GM04503 (cell line): ENCODE data around the gene TAF11L4.
"Not testable (repeated sequence)": the region's sequence is repeated elsewhere in the genome, so short reads cannot be mapped to it uniquely, and the experiment has no call there.

Source experiments
- DNase-seq: peaks from one replicate; pipeline ENCODE4 v3.0.0-alpha.2; 2012; ENCODE audit warnings: low read depth

The TAF11L4 gene

DNA sequence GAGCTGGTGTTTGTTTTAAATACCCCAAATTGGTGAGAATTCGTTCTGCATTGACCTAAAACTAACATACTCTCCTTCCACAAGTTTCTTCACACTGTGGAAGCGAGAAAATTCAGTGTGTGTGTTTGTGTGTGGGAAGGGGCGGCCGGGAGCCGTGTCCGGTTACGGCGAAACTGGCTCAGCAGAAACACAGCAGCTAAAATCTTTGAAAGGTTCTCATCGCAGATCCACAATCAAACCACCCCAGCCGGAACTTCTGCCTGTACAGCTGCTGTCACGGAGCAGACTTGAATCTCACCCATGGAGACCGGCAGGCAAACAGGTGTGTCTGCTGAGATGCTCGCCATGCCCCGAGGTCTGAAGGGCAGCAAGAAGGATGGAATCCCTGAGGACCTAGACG lies at the start of gene TAF11L4:
Gene TAF11L4, plus strand, starts transcription at position 301 of the 400 bp plus-strand sequence.
- not testable (repeated sequence) for DNase-seq

DNA sequence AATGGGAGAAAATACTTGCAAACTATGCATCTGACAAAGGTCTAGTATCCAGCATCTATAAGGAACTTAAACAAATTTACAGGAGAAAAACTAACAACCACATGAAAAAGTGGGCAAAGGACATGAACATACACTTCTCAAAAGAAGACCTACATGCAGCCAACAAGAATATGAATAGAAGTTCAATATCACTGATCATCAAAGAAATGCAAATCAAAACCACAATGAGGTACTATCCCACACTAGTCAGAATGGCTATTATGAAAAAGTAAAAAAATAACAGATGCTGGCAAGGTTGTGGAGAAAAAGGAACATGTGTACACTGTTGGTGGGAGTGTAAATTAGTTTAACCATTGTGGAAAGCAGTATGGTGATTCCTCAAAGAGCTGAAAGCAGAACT lies 46.5 kb upstream of the TAF11L4 start:
- DNase-seq: not testable (repeated sequence)

DNA sequence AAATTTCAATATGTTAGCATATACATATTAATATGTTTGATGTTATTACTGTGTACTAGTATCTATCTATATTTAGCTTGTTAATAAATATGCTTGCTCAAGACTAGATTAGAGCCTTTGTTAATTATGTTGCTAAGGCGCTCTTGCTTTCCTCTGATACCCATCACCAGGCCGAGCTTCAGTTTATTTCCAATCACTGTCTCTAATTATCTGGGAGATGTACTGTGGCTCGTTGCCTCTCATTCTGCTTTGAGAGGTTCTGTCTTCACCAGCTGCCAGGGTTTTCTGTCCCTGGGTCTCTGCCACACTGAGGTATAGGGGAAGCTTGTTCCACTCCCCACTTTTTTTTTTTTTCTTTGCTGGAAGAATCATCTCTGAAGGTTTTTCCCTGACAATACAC lies 44.6 kb upstream of the TAF11L4 start:
- no peak for DNase-seq

DNA sequence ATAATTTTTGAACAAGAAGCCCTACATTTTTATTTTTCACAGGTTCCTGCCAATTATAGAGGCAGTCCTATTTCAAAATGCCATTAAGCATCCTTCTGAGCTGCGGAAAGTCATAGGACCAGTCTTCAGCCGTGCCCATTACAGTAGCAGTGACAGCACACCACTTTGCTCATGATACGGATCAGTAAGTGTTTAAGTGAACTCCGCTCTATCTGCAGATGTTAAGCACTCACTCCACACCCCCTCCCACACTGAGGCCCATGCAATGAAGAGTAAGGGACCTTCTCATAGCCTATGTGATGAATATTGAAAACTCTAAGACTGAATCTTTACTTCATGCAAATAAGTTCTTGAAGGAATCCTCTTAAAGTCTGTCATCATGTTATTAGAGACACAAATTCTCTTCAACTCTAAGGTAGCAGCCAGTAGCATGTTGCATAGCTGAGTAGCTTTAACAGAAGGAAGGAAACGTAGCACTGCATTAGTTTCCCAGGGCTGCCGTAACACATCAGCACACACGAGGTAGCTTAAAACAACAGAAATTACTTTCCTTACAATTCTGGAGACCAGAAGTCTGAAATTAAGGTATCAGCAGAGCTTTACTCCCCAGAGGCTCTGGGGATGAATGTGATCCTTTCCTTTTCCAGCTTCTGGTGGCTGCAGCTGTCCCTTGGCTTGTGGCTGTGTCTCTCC lies 43.9 kb upstream of the TAF11L4 start:
- DNase-seq: no peak

DNA sequence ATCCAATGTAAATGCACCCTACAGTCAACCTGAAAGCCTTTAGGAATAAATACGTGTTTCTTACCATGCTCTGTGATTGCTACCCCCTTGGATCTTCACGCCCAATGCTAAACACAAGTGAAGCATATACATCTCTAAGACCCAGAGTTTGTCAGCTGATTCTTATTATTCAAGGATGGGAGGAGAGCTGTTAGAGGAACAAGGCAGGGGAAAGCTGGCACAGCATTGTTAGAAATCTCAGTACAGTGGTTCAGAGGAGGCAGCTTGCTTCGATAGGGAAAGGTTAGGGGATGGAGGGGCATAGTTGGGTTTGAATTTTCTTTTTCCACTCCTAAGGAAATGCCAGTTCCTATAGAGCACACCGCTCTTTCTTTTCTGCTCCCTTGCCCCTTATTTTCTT lies 40.2 kb upstream of the TAF11L4 start:
- no peak for DNase-seq

DNA sequence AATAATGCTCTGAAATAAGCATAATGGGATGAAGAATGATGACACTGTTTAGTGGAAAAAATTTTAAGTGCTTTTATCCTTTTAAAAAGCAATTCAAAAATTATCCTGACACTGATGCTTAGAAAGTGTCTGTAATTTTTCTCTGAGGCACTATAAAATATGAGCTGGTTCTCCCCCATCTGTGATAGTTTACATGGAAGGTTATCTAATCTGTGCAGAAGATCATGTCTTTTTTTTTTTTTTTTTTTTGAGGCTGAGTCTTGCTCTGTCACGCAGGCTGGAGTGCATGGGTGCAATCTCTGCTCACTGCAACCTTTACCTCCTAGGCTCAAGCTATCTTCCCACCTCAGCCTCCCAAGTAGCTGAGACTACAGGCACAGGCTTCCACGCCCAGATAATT lies 38.8 kb upstream of the TAF11L4 start:
- no peak for DNase-seq

DNA sequence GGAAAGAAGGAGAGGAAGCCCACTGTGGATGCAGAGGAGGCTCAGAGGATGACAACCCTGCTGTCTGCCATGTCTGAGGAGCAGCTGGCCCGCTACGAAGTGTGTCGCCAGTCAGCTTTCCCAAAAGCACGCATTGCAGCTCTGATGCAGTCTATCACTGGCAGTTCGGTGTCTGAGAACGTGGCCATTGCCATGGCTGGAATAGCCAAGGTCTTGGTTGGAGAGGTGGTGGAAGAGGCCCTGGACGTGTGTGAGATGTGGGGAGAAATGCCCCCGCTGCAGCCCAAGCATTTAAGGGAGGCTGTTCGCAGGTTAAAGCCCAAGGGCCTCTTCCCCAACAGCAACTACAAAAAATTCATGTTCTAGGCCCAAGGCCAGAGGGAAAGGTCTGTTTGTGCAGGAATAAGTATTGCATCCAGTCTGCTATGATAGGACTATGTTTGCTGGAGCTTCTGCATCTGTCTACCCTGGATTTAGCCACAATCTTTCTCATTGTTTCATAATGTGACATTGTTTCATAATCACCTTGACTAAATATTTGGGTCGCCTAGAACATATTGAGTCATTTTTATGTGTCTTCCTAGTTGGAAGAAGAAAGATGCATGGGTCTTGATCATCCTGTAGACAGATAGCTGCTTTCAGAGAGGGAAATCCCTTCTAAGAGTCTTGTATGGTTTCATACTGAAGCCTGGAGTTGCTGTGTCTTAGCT lies 35.0 kb upstream of the TAF11L4 start:
- not testable (repeated sequence) for DNase-seq

DNA sequence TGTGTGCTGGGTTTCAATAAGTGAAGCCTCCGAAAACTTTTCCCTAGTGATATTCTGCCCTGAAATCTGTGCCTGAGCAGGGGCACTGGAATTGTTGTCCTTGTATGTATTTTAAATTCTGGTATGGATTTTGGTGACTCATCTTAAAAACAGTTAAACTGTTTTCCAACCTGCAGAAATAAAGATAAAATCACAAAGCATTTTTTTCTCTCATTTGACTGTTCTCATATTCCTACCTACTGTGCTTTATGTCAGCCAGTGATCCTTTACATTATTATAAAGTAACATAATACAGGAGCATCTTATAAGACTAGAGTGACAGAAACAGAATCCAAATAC lies 34.5 kb upstream of the TAF11L4 start:
- no peak for DNase-seq

DNA sequence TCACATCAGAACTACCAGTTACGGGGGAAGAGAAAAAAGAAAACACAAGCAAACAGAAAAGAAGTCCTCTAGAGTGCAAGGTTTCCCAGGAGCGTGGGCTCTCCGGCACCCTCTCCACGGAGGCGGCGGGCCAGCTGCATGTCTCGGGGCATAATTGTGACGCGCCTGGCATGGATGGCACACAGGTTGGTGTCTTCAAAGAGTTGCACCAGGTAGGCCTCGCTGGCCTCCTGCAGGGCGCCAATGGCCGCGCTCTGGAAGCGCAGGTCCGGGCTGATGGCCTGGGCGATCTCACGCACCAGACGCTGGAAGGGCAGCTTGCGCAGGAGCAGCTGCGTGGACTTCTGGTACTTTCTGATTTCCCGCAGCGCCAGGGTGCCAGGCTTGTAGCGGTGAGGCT lies 30.3 kb upstream of the TAF11L4 start:
- not testable (repeated sequence) for DNase-seq

DNA sequence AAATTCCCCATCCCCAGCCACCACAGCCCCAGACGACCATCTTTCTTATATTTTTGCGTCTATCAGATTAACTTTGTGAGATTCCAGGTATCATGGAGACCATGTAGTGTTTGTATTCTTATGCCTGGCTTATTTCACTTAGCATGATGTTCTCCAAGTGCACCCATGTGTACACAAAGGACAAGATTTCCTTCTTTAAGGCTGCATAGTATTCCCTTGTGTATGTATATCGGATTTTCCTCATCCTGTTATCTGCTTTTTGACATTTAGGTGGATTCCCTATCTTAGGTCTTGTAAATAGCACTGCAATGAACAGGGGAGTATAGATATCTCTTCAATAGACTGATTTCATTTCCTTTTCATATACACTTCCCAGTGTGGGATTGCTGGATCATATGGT lies 28.8 kb upstream of the TAF11L4 start:
- no peak for DNase-seq

DNA sequence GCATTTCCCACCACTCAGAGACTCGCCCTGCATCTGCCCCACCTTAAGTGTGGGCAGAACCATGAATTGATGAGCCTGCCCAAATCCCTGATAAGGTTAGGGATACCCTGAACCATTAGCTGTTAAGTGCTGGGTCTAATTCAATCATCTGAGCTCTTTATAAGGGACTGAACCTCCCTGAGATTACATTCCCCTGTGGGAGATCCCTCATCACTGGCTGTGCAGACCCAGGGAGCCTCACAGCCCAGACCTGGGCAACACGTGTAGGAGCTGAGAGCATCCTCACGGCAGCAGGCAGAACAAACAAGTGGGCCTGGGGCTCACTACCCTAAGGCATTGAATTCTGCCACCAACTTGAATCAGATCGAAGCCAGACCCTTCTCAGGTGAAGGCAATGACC lies 24.2 kb upstream of the TAF11L4 start:
- DNase-seq: no peak

DNA sequence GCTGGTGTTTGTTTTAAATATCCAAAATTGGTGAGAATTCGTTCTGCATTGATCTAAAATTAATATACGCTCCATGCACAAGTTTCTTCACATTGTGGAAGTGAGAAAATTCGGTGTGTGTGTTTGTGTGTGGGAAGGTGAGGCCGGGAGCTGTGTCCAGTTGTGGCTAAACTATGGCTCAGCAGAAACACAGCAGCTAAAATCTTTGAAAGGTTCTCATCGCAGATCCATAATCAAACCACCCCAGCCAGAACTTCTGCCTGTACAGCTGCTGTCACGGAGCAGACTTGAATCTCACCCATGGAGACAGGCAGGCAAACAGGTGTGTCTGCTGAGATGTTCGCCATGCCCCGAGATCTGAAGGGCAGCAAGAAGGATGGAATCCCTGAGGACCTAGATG lies 23.7 kb upstream of the TAF11L4 start, which contains the start of gene TAF11L2:
Gene TAF11L2, plus strand, starts transcription at position 301 of the 400 bp plus-strand sequence.
- DNase-seq: not testable (repeated sequence)

DNA sequence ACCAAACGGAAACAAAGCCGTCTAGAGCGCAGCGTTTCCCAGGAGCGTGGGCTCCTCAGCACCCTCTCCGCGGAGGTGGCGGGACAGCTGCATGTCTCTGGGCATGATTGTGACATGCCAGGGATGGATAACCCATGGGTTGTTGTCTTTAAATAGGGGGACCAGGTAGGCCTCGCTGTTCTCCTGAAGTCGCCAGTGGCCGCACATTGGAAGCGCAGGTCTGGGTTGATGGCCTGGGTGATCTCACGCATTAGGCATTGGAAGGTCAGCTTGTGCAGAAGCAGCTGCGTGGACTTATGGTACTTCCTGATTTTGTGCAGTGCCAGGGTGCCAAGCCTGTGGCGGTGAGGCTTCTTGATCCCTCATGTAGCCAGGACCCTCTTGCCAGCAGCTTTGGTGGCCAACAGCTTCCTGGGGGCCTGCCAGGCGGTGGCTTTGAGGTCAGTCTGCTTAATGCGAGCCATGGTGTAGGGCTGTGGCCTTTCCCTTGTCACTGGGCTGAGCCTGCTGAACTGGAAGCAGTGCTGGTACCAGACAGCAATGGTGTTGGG lies 9.8 kb upstream of the TAF11L4 start:
- DNase-seq: no peak

DNA sequence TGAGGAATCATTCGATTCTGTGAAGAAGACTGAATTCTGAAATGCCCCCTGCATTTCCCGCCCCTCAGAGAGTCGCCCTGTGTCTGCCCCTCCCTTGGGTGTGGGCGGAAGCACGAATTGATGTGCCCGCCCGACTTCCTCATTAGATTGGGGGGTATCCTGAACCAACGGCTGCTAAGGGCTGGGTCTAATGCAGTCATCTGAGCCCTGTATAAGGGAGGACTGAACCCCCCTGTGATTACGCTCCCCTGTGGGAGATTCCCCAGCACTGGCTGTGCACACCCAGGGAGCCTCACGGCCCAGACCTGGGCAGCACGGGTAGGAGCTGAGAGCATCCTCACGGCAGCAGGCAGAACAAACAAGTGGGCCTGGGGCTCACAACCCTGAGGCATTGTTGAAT lies 4.1 kb upstream of the TAF11L4 start:
- not testable (repeated sequence) for DNase-seq

DNA sequence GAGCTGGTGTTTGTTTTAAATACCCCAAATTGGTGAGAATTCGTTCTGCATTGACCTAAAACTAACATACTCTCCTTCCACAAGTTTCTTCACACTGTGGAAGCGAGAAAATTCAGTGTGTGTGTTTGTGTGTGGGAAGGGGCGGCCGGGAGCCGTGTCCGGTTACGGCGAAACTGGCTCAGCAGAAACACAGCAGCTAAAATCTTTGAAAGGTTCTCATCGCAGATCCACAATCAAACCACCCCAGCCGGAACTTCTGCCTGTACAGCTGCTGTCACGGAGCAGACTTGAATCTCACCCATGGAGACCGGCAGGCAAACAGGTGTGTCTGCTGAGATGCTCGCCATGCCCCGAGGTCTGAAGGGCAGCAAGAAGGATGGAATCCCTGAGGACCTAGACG lies 3.5 kb upstream of the TAF11L4 start, which contains the start of gene TAF11L3:
Gene TAF11L3, plus strand, starts transcription at position 301 of the 400 bp plus-strand sequence.
- DNase-seq: not testable (repeated sequence)

DNA sequence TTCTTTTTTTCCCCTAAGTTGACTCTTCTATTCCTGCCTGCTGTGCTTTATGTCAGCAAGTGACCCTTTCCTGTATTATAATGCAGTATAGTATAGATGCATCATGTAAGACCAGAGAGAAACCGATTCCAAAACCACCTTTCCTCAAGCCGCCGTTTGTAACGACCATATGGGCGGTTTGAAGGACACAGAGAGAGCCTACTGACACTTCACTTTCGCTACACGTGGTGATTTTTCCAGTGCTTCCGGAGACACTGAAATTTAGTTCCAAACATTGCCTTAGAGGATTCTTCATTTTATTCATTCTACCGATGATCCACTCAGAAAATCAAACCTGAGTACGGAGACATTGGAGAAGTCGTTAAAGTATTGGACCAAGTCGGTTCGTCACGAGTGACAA lies 2.1 kb upstream of the TAF11L4 start:
- DNase-seq: not testable (repeated sequence)

DNA sequence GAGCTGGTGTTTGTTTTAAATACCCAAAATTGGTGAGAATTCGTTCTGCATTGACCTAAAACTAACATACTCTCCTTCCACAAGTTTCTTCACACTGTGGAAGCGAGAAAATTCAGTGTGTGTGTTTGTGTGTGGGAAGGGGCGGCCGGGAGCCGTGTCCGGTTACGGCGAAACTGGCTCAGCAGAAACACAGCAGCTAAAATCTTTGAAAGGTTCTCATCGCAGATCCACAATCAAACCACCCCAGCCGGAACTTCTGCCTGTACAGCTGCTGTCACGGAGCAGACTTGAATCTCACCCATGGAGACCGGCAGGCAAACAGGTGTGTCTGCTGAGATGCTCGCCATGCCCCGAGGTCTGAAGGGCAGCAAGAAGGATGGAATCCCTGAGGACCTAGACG lies 3.3 kb downstream of the TAF11L4 start, which contains the start of gene TAF11L5:
Gene TAF11L5, plus strand, starts transcription at position 301 of the 400 bp plus-strand sequence.
- not testable (repeated sequence) for DNase-seq

DNA sequence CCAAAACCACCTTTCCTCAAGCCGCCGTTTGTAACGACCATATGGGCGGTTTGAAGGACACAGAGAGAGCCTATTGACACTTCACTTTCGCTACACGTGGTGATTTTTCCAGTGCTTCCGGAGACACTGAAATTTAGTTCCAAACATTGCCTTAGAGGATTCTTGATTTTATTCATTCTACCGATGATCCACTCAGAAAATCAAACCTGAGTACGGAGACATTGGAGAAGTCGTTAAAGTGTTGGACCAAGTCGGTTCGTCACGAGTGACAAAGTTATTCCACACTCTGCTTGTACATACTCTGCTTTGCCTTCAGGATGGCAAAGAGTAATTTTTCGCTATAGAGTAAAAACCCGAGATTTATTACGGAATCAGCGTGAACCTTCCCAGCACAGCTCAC lies 4.9 kb downstream of the TAF11L4 start:
- not testable (repeated sequence) for DNase-seq

DNA sequence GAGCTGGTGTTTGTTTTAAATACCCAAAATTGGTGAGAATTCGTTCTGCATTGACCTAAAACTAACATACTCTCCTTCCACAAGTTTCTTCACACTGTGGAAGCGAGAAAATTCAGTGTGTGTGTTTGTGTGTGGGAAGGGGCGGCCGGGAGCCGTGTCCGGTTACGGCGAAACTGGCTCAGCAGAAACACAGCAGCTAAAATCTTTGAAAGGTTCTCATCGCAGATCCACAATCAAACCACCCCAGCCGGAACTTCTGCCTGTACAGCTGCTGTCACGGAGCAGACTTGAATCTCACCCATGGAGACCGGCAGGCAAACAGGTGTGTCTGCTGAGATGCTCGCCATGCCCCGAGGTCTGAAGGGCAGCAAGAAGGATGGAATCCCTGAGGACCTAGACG lies 6.8 kb downstream of the TAF11L4 start, which contains the start of gene TAF11L6:
Gene TAF11L6, plus strand, starts transcription at position 301 of the 400 bp plus-strand sequence.
- DNase-seq: not testable (repeated sequence)
